ENCODE results near the gene GEMIN8.

GEMIN8 gene

GRCh38 chrX:14029425-14030173 is at the start of gene GEMIN8:
Gene GEMIN8, minus strand, starts transcription at chrX:14029892. Its CDS starts 8,414 bp downstream, at chrX:14021478.
- peak; percentile 68 for DNase-seq (ENCODE audit: low read depth)

GRCh38 chrX:14076639-14077038 is 46.9 kb upstream of the GEMIN8 start:
- DNase-seq (ENCODE audit: low read depth) = no peak

- DNase-seq (ENCODE audit: low read depth) = no peak
These were observed 43.9 kb upstream of the GEMIN8 start for GRCh38 chrX:14073556-14073955.

GRCh38 chrX:14073071-14073470 is 43.4 kb upstream of the GEMIN8 start:
- DNase-seq (ENCODE audit: low read depth) = no peak

- no peak for DNase-seq (ENCODE audit: low read depth)
These were observed 36.1 kb upstream of the GEMIN8 start for GRCh38 chrX:14065800-14066199.

- no peak for DNase-seq (ENCODE audit: low read depth)
These were observed 35.1 kb upstream of the GEMIN8 start for GRCh38 chrX:14064626-14065432.

- no peak for DNase-seq (ENCODE audit: low read depth)
These were observed 32.8 kb upstream of the GEMIN8 start for GRCh38 chrX:14062524-14062923.

GRCh38 chrX:14056206-14056605 is 26.5 kb upstream of the GEMIN8 start:
- no peak for DNase-seq (ENCODE audit: low read depth)

- no peak for DNase-seq (ENCODE audit: low read depth)
These were observed 21.7 kb upstream of the GEMIN8 start for GRCh38 chrX:14051416-14051815.

GRCh38 chrX:14050709-14051108 is 21.0 kb upstream of the GEMIN8 start:
- DNase-seq (ENCODE audit: low read depth) = no peak

- DNase-seq (ENCODE audit: low read depth) = no peak
These were observed 13.5 kb upstream of the GEMIN8 start for GRCh38 chrX:14043209-14043608.

GRCh38 chrX:14039344-14039743 is 9.7 kb upstream of the GEMIN8 start:
- peak; percentile 30 for DNase-seq (ENCODE audit: low read depth)

GRCh38 chrX:14038375-14039085 is 8.8 kb upstream of the GEMIN8 start:
- DNase-seq (ENCODE audit: low read depth) = no peak

GRCh38 chrX:14032406-14032805 is 2.7 kb upstream of the GEMIN8 start:
- peak; percentile 30 for DNase-seq (ENCODE audit: low read depth)

GRCh38 chrX:14030174-14030530 is 460 bp upstream of the GEMIN8 start:
- DNase-seq (ENCODE audit: low read depth) = no peak

- DNase-seq (ENCODE audit: low read depth) = no peak
These were observed 660 bp downstream of the GEMIN8 start for GRCh38 chrX:14029039-14029424.

GRCh38 chrX:14028473-14028872 is 1.2 kb downstream of the GEMIN8 start:
- no peak for DNase-seq (ENCODE audit: low read depth)

- DNase-seq (ENCODE audit: low read depth) = no peak
These were observed 2.1 kb downstream of the GEMIN8 start for GRCh38 chrX:14027511-14028019.

- no peak for DNase-seq (ENCODE audit: low read depth)
These were observed 2.7 kb downstream of the GEMIN8 start for GRCh38 chrX:14027036-14027435.

- DNase-seq (ENCODE audit: low read depth) = no peak
These were observed 3.6 kb downstream of the GEMIN8 start for GRCh38 chrX:14026121-14026520.

- DNase-seq (ENCODE audit: low read depth) = no peak
These were observed 7.7 kb downstream of the GEMIN8 start for GRCh38 chrX:14022019-14022418.

GRCh38 chrX:14017399-14017798 is 12.3 kb downstream of the GEMIN8 start:
- DNase-seq (ENCODE audit: low read depth) = no peak

- no peak for DNase-seq (ENCODE audit: low read depth)
These were observed 13.8 kb downstream of the GEMIN8 start for GRCh38 chrX:14015941-14016340.
